GM12874 (cell line): Measurements from ENCODE around the gene AASDHPPT.

Experiments used
- TF ChIP-seq, protein P1 (sequence below): IDR thresholded peaks from 2 replicates; pipeline ENCODE4 v1.5.1; 2011; ENCODE audit warnings: low read depth, mild to moderate bottlenecking, control low read depth, low read length, moderate library complexity; ENCODE audit not compliant: insufficient read depth

The AASDHPPT gene

DNA sequence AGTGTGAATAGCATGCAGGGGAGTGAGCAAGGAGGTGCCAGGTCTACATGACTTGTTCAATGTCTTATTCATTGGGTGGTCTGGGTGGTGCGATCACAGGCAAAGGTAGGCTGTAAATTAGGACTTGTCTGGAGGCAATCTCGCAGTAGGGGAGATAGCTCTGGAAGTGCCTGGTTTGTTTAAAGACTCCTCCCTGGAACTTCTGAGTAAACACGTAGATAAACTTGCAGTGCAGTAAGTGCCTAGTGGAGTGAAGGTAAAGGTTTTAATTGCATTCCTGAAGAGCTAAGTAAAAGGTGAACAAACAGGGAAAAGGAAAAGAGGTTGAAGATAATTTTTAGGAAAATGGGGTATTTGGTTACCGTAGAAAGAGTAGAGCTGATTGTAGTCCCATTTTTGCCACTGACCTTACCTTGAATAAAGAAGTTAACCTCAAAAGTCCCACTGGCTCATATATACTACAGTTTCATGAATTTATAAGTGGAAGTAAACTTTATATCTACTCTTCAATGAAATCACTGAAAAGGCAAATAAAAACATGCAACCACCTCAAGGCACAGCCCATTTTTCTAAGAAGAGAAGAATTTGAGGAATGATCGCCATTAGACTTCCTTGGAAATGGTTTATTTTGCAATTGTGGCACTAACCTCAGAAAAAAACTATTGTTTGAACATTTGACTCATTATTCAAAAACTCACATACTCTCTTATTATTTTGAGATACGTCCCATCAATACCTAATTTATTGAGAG lies 44.3 kb downstream of the AASDHPPT start:
- TF ChIP-seq, protein P1, sequence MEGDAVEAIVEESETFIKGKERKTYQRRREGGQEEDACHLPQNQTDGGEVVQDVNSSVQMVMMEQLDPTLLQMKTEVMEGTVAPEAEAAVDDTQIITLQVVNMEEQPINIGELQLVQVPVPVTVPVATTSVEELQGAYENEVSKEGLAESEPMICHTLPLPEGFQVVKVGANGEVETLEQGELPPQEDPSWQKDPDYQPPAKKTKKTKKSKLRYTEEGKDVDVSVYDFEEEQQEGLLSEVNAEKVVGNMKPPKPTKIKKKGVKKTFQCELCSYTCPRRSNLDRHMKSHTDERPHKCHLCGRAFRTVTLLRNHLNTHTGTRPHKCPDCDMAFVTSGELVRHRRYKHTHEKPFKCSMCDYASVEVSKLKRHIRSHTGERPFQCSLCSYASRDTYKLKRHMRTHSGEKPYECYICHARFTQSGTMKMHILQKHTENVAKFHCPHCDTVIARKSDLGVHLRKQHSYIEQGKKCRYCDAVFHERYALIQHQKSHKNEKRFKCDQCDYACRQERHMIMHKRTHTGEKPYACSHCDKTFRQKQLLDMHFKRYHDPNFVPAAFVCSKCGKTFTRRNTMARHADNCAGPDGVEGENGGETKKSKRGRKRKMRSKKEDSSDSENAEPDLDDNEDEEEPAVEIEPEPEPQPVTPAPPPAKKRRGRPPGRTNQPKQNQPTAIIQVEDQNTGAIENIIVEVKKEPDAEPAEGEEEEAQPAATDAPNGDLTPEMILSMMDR: no peak

DNA sequence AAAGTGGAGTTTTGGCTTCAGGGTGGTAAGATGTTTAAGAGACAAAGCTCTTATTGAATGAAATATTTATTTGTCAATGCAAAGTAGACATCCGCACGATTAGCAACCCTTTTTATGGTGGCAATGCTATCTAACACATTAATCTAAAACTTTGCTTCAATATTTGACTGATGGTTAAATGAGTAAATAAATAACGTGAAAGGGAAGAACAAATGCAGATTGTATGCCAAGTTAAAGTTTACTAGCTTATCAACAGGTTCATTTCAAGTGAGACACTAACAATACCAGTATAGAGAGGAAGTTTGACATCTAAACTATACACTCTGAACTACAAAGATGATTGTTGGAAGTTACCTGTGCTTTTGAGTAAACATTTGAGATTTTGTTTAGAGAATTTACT lies 50.1 kb downstream of the AASDHPPT start:
- TF ChIP-seq, protein P1: no peak

DNA sequence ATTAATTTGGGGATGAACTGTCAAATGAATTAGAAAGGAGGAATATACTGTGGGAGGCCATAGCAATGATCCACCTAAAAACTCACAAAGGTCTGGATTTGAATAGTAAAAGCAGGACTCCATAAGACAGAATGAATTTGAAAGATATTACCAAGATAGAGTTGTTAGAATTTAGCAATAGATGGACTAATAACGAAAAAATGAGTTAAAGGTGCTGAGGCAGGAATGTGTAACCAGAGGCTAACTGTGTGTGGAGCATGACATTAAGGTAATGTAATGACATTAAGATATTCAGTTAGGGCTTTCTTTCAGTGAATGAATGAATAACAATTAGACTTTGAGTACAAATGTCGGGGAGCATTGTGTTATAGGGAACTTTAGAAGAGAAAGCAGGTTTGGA lies 51.3 kb downstream of the AASDHPPT start:
- TF ChIP-seq, protein P1: no peak

DNA sequence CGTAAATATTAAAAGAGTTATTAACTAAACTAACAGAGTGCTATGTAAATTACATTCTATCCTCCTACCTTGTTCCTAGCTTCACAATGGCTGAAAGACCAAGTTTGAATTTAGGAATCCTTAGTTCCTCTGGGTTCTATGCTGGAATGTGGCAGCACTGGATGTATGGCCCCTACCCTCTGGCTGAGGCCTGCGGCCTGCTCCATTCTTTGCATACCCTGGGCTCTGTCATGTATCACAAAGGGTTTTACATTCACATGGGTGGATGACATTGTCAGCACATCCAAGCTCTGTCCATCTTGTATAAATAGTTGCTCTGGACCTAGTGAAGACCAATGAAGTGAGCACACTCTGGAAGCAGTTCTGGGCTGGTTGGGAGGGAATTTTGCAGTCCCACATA lies 54.5 kb downstream of the AASDHPPT start:
- TF ChIP-seq, protein P1: no peak

DNA sequence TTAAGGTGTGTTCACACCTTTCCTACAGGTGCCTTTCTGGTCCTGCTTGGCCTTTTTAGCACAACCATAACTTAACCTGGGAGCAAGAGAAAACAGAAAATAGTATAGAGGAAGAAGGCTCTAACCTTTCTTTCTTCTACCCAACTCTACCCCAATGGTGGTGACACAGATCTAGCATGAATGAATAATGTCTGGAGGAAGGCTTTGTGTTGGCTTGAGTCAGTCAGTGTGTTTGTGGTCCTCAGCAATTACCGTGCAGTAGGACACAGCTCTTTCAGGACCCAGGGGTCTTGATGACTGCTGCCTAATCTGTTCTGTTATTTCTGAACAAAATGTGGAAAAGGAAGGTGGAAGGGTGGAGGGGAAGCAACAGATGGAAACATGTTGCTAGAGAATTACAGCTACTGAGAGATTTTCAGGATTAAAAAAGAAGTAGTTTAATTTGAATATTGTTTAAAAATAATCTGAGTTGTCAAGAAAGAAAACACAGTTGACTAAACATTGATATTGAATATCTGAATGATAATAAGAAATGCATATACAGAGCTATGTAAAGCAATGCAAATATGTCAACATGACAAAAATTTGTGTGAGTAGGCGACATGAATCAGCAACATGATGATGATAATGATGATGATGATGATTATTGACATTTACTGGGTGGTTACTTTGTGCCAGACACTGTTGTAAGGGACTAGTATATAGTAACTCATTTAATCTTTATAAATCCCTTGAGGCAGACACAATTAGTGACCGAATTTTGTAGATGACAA lies 55.3 kb downstream of the AASDHPPT start:
- TF ChIP-seq, protein P1: no peak

DNA sequence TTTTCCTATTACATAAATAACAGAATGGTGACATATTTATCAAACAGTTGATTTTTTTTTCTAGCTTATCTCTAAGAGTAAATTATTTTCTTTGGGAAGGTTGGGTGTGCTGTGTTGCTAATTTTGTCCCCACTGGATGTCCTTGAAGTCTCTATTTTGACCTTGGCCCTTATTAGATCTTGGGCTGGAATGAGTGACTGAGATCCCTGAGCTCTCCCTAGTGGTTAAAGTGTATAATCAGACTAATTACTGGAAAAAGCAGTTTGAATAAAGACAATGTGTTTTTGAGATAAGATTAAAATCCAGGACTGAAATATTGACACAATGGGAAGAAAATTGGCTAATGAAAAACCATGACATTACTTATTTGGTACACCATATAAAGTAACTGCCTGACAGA lies 56.1 kb downstream of the AASDHPPT start:
- TF ChIP-seq, protein P1: peak; percentile 7; the same call in 1 of the 2 replicates

DNA sequence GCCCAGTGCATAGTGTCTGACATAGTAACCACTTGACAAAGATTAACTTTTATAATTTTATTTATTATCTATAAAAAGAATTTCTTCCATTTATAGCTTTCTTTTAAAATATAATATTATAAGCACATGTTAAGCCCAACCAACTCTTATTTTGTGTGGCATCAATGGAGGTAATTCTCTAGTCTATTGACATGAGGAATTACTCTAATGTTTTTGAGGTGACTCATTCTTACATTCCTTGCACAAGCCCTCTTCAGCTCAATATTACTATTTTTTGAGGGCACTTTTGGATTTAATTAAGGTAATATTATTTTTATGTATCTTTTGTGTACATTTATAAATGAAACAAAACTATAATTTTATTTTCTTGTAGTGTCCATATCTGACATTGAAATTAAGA lies 59.6 kb downstream of the AASDHPPT start:
- TF ChIP-seq, protein P1: no peak
